NT2/D1 (cell line): Measurements from ENCODE around the gene GSTM3.

Experiments
- DNase-seq: peaks from one replicate; pipeline ENCODE4 v3.0.0-alpha.2; 2011; ENCODE audit warnings: low read depth, low spot score
- H3K27me3 ChIP-seq: 2 replicates; pipeline ENCODE4 v1.6.0; 2011; ENCODE audit warnings: mild to moderate bottlenecking; ENCODE audit not compliant: insufficient read length, insufficient read depth
- H3K36me3 ChIP-seq: 2 replicates; pipeline ENCODE4 v1.6.1; 2011; ENCODE audit warnings: mild to moderate bottlenecking, low read length, mixed read lengths; ENCODE audit not compliant: insufficient read depth, insufficient read length
- H3K4me1 ChIP-seq: 2 replicates; pipeline ENCODE4 v1.5.1; 2011; ENCODE audit not compliant: insufficient read depth, insufficient read length
- H3K4me3 ChIP-seq: 2 replicates; pipeline ENCODE4 v1.5.1; 2011; ENCODE audit warnings: low read depth; ENCODE audit not compliant: insufficient read length
- H3K9ac ChIP-seq: 2 replicates; pipeline ENCODE4 v1.6.0; 2011; ENCODE audit warnings: low read depth; ENCODE audit not compliant: insufficient read length
- H3K9me3 ChIP-seq: 2 replicates; pipeline ENCODE4 v1.5.1; 2011; ENCODE audit warnings: mild to moderate bottlenecking, low read length; ENCODE audit not compliant: insufficient read depth
- SUZ12 ChIP-seq: IDR thresholded peaks from 2 replicates; pipeline ENCODE4 v1.6.1; 2011; ENCODE audit not compliant: insufficient read length, insufficient read depth; ENCODE audit errors: extremely low read depth
- YY1 ChIP-seq: IDR thresholded peaks from 2 replicates; pipeline ENCODE4 v1.6.1; 2011; ENCODE audit not compliant: insufficient read length, insufficient read depth
- ZNF274 ChIP-seq: IDR thresholded peaks from 2 replicates; pipeline ENCODE4 v1.6.1; 2011; ENCODE audit warnings: mild to moderate bottlenecking, low read depth, low read length

Gene GSTM3

DNA sequence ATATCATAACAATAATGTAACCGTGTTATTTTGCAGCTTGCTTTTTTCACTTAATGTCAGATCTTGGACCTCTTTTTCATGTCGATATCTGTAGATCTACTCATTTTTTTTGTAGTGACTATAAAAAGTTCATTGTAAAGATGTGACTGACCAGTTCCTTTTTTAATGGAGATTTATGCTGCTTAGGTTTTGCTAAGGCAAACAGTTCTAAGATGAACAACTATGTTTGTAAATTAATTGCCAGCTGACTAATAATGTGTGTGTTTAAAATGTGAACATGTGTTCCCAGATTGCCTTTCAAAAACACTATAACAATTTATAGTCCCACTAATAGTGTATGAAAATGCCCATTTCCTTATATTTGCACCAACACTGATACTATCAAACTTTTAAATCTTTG lies 41.0 kb upstream of the GSTM3 start:
- H3K36me3 ChIP-seq: no peaks in the 10 kb centered on the region
- H3K27me3 ChIP-seq: no peaks in the 10 kb centered on the region
- H3K4me3 ChIP-seq: no peak overlapping the region
- no peak overlapping the region for H3K9ac ChIP-seq
- no peak for TF ChIP-seq SUZ12
- TF ChIP-seq YY1: no peak
- no peak for TF ChIP-seq ZNF274
- no peak for DNase-seq
- peaks cover 10% of the 10 kb centered on the region for H3K4me1 ChIP-seq
- no peaks in the 10 kb centered on the region for H3K9me3 ChIP-seq

DNA sequence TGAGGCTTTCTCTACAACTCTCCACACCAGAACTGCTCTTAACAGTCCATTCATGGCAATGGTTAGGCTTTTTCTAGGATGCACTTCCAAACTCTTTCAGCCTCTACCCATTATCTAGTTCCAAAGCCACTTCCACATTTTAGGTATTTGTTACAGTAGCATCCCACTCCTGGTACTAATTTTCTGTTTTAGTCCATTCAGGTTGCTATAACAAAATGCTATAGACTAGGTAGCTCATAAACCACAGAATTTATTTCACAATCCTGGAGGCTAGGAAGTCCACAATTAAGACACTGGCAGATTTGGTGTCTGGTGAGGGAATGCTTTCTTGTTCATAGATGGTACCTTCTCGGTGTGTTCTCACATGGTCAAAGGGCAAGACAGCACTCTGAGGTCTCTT lies 40.1 kb upstream of the GSTM3 start:
- no peak for DNase-seq
- Histone ChIP-seq H3K9me3 (no peaks in the 10 kb centered on the region), H3K4me3 (no peak overlapping the region), H3K9ac (no peak overlapping the region), H3K36me3 (no peaks in the 10 kb centered on the region), H3K27me3 (no peaks in the 10 kb centered on the region), H3K4me1 (peaks cover 10% of the 10 kb centered on the region)
- TF ChIP-seq ZNF274 (no peak), YY1 (no peak), SUZ12 (no peak)

GRCh38 chr1:109777980-109778625 lies 37.3 kb upstream of the GSTM3 start:
- H3K27me3 ChIP-seq: peaks cover 3% of the 10 kb centered on the region
- H3K9ac ChIP-seq: no peak overlapping the region
- H3K9me3 ChIP-seq: no peaks in the 10 kb centered on the region
- no peaks in the 10 kb centered on the region for H3K36me3 ChIP-seq
- no peak for DNase-seq
- TF ChIP-seq YY1 (no peak), ZNF274 (no peak), SUZ12 (no peak)
- H3K4me1 ChIP-seq: peaks cover 14% of the 10 kb centered on the region
- H3K4me3 ChIP-seq: no peak overlapping the region

GRCh38 chr1:109777436-109777835 lies 36.6 kb upstream of the GSTM3 start:
- Histone ChIP-seq H3K27me3 (peaks cover 4% of the 10 kb centered on the region), H3K9me3 (no peaks in the 10 kb centered on the region), H3K36me3 (no peaks in the 10 kb centered on the region), H3K9ac (no peak overlapping the region), H3K4me1 (peaks cover 8% of the 10 kb centered on the region), H3K4me3 (no peak overlapping the region)
- TF ChIP-seq YY1: no peak
- DNase-seq: no peak

GRCh38 chr1:109776911-109777310 lies 36.1 kb upstream of the GSTM3 start:
- Histone ChIP-seq H3K4me3 (no peak overlapping the region), H3K9me3 (no peaks in the 10 kb centered on the region), H3K9ac (peak overlapping the region; percentile 34), H3K4me1 (peaks cover 8% of the 10 kb centered on the region), H3K27me3 (peaks cover 4% of the 10 kb centered on the region), H3K36me3 (no peaks in the 10 kb centered on the region)
- TF ChIP-seq ZNF274: no peak
- no peak for TF ChIP-seq SUZ12
- TF ChIP-seq YY1: no peak
- peak; percentile 82 for DNase-seq

GRCh38 chr1:109776206-109776835 lies 35.5 kb upstream of the GSTM3 start:
- no peaks in the 10 kb centered on the region for H3K36me3 ChIP-seq
- peaks cover 4% of the 10 kb centered on the region for H3K27me3 ChIP-seq
- no peak for TF ChIP-seq SUZ12
- TF ChIP-seq YY1: no peak
- no peak for TF ChIP-seq ZNF274
- H3K4me1 ChIP-seq: peaks cover 8% of the 10 kb centered on the region
- no peak overlapping the region for H3K9ac ChIP-seq
- no peak overlapping the region for H3K4me3 ChIP-seq
- H3K9me3 ChIP-seq: no peaks in the 10 kb centered on the region
- no peak for DNase-seq

DNA sequence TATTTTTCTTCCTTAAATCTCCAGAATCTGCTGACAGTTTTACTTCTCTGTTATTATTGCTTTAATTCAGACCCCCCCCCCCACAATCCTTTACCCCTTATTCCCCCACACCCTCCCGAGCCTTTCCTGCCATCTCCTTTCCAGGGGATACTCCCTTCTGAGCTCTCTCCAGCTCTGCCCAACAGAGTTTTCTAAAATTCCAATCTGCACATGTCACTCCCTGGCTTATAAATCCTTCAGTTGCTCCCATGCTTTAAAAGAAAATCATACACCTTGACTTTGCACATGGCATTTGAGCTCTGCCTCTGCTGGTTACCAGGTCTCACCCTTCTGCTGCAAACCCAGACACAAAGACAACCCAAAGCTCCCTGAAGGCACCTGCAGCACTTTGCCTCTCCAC lies 34.6 kb upstream of the GSTM3 start:
- H3K36me3 ChIP-seq: no peaks in the 10 kb centered on the region
- no peak overlapping the region for H3K9ac ChIP-seq
- no peaks in the 10 kb centered on the region for H3K9me3 ChIP-seq
- no peak overlapping the region for H3K4me3 ChIP-seq
- no peak for DNase-seq
- TF ChIP-seq SUZ12: no peak
- no peak for TF ChIP-seq YY1
- TF ChIP-seq ZNF274: no peak
- H3K4me1 ChIP-seq: peaks cover 14% of the 10 kb centered on the region
- peaks cover 4% of the 10 kb centered on the region for H3K27me3 ChIP-seq

DNA sequence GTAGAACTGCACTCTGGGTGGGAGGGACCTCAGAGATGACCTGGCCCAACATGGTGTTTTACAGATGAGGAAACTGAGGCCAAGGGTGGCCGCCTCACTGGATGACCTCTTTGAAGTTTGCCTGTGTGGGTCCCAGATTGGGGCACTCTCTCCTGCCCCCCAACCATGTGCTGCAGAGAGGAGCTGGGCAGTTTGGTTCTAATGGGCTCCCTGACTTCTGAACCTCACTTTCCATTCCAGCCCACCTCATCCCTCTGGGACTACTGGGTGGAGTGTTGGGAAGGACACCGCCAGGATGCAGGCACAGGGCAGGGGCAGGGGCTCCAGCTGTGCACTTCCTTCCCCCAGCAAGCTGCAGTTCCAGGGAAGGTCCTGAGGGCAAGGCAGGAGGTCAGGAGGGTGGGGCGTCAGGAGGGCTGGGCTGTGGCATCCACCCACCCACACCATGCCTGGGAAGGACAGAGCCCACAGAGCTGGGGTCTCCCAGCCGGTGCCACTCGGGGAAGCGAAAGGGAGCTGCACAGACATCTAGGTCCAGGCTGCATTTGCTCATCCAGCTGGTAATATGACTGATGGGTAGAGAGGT lies 33.2 kb upstream of the GSTM3 start:
- no peak overlapping the region for H3K4me3 ChIP-seq
- H3K9ac ChIP-seq: no peak overlapping the region

More for the DNA sequence above, 33.2 kb upstream of the GSTM3 start:
- TF ChIP-seq ZNF274 (no peak), SUZ12 (no peak), YY1 (no peak)
- peaks cover 16% of the 10 kb centered on the region for H3K4me1 ChIP-seq
- peaks cover 4% of the 10 kb centered on the region for H3K27me3 ChIP-seq
- DNase-seq: no peak
- no peaks in the 10 kb centered on the region for H3K36me3 ChIP-seq
- H3K9me3 ChIP-seq: no peaks in the 10 kb centered on the region
